IPS-20b (cell line): ENCODE results near the gene P2RX2.

Experiments used
- H3K27ac ChIP-seq: one replicate; pipeline ENCODE4 v1.5.1; 2013; ENCODE audit warnings: low read length
- H3K27me3 ChIP-seq: 2 replicates; pipeline ENCODE4 v1.6.1; 2013; ENCODE audit warnings: mild to moderate bottlenecking, low read length, inconsistent platforms; ENCODE audit not compliant: insufficient read depth
- H3K36me3 ChIP-seq: 2 replicates; pipeline ENCODE4 v1.6.1; 2013; ENCODE audit warnings: low read depth, mild to moderate bottlenecking, inconsistent platforms, low read length, moderate library complexity; ENCODE audit not compliant: insufficient read depth
- H3K4me1 ChIP-seq: 2 replicates; pipeline ENCODE4 v1.6.1; 2013; ENCODE audit warnings: mild to moderate bottlenecking, control low read depth, inconsistent platforms, low read length, moderate library complexity; ENCODE audit not compliant: insufficient read depth
- H3K4me3 ChIP-seq: 2 replicates; pipeline ENCODE4 v1.5.1; 2013; ENCODE audit warnings: mild to moderate bottlenecking, low read length, inconsistent platforms
- H3K9ac ChIP-seq: 2 replicates; pipeline ENCODE4 v1.6.1; 2013; ENCODE audit warnings: low read depth, mild to moderate bottlenecking, inconsistent platforms, low read length, moderate library complexity
- H3K9me3 ChIP-seq: 2 replicates; pipeline ENCODE4 v1.6.1; 2013; ENCODE audit warnings: mild to moderate bottlenecking, low read depth, low read length, inconsistent platforms; ENCODE audit not compliant: insufficient read depth

P2RX2 gene

DNA sequence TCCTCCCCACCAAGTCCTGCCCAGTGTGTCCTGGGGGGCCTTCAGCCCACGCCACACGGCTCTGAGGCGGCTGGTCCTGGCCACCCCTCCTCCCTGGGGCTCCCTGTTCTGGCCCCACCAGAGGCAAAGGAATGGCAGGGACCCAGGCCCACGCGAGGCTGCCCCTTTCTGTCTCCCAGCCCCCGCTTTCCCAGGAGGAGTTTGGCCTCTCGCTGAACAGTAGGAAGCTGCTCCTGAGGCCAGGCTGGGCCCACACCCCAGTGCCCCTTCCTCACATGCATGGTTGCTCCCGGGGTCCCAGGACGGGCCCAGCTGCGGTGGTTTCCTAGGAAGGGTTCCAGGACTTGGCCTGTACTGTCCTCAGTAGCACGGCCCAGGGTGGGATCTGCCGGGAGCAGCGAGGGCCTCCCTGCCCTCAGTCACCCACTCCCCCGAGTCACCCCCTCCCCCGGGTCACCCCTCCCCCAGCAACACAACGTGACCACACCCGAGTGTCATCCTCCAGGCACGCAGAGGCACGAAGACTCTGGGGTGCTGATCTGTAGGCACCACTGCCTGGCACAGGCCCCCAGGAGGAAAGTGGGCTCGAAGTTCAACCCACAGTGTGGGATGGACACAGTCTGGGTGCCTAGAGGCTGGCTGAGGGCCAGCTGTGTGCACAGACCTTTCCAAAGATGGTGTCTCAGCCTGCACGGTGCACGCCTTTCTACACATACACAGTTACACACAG is 41.2 kb upstream of the P2RX2 start:
- Histone ChIP-seq H3K9ac (no peak overlapping the region), H3K9me3 (no peaks in the 10 kb centered on the region), H3K27me3 (peaks cover 29% of the 10 kb centered on the region), H3K4me3 (no peak overlapping the region), H3K36me3 (peaks cover 28% of the 10 kb centered on the region; the same call in 1 of the 2 replicates), H3K4me1 (no peaks in the 10 kb centered on the region), H3K27ac (no peak overlapping the region)

DNA sequence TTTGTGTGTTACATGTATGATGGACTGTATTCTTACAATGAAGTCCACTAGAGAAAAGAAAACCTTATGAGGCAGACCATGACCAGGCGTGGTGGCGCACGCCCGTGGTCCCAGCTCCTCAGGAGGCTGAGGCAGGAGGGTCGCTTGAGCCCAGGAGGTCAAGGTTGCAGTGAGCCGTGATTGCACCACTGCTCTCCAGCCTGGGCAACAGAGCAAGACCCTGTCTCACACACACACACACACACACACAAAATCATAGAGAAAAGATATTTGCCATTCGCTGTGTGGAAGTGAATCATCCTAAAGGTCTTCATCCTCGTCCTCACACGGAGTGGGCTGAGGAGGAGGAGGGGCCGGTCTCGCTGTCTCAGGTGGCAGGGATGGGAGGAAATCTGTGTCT is 40.5 kb upstream of the P2RX2 start:
- Histone ChIP-seq H3K4me3 (no peak overlapping the region), H3K9ac (no peak overlapping the region), H3K36me3 (peaks cover 28% of the 10 kb centered on the region; the same call in 1 of the 2 replicates), H3K27ac (no peak overlapping the region), H3K4me1 (no peaks in the 10 kb centered on the region), H3K9me3 (no peaks in the 10 kb centered on the region), H3K27me3 (peaks cover 37% of the 10 kb centered on the region)

DNA sequence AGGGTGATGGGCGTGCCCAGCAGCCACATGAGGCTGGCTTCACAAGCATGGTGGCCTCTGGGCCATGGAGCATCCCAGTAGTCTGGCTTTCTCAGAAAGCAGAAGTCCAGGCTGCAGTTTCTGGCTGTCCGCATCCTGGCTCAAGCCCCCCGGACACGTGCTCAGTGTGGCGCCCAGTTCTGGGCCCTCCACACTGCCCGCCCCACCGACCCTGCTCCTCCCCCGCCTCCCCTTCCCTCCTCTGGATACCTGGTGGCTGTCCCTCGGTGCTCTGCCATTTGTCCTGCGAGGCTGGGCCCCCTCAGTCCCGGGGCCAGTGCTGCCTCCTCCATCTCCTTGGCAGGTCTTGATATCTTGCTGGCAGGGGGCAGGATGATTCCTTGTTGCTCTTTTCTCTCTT is 39.8 kb upstream of the P2RX2 start:
- H3K4me3 ChIP-seq: no peak overlapping the region
- H3K27ac ChIP-seq: no peak overlapping the region
- H3K4me1 ChIP-seq: peaks cover under 1% of the 10 kb centered on the region; the same call in 1 of the 2 replicates
- H3K36me3 ChIP-seq: peaks cover 28% of the 10 kb centered on the region; the same call in 1 of the 2 replicates
- peaks cover 41% of the 10 kb centered on the region for H3K27me3 ChIP-seq
- no peak overlapping the region for H3K9ac ChIP-seq
- no peaks in the 10 kb centered on the region for H3K9me3 ChIP-seq

GRCh38 chr12:132579744-132580143 is 38.8 kb upstream of the P2RX2 start:
- Histone ChIP-seq H3K4me3 (no peak overlapping the region), H3K9ac (no peak overlapping the region), H3K36me3 (peaks cover 22% of the 10 kb centered on the region; the same call in 1 of the 2 replicates), H3K27ac (no peak overlapping the region), H3K27me3 (peaks cover 50% of the 10 kb centered on the region), H3K9me3 (no peaks in the 10 kb centered on the region), H3K4me1 (peaks cover 4% of the 10 kb centered on the region; the same call in 1 of the 2 replicates)

DNA sequence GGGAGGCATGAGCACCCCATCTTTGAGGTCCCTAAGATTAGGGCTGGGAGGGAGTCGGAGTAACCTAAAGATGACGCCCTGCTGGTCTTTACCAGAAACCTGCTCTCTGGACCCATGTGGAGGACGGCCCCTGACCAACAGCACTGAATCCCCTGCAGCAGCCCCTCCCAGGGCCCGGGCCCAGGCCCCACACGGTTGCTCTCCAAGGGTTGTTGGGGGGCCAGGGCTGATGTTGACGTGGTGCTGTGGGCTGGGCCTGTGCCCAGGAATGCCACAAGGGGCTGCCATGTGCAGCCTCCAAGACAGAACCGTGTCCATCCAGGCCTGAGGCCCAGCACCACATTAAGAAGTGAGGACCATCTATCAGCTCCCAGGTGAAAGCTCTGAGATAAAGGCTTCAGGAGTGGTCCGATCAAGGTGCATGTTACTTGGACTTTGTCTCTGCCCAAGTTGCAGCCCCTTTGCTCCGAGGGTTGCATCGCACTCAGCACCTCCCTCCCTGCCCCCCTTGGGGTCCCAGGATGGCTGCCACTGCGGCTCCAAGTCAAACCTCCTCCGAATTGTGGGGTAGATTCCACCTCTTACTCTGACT is 37.8 kb upstream of the P2RX2 start:
- Histone ChIP-seq H3K27ac (no peak overlapping the region), H3K9me3 (no peaks in the 10 kb centered on the region), H3K36me3 (peaks cover 13% of the 10 kb centered on the region; the same call in 1 of the 2 replicates), H3K4me1 (peaks cover 4% of the 10 kb centered on the region; the same call in 1 of the 2 replicates), H3K9ac (no peak overlapping the region), H3K4me3 (no peak overlapping the region), H3K27me3 (peaks cover 61% of the 10 kb centered on the region)

- H3K27me3 ChIP-seq: peaks cover 68% of the 10 kb centered on the region
- peaks cover 12% of the 10 kb centered on the region; the same call in 1 of the 2 replicates for H3K36me3 ChIP-seq
- peaks cover 4% of the 10 kb centered on the region; the same call in 1 of the 2 replicates for H3K4me1 ChIP-seq
- no peak overlapping the region for H3K27ac ChIP-seq
- H3K9ac ChIP-seq: no peak overlapping the region
- no peaks in the 10 kb centered on the region for H3K9me3 ChIP-seq
- peak overlapping the region; percentile 52; the same call in 1 of the 2 replicates for H3K4me3 ChIP-seq
These were observed 37.1 kb upstream of the P2RX2 start for GRCh38 chr12:132581348-132582057.

DNA sequence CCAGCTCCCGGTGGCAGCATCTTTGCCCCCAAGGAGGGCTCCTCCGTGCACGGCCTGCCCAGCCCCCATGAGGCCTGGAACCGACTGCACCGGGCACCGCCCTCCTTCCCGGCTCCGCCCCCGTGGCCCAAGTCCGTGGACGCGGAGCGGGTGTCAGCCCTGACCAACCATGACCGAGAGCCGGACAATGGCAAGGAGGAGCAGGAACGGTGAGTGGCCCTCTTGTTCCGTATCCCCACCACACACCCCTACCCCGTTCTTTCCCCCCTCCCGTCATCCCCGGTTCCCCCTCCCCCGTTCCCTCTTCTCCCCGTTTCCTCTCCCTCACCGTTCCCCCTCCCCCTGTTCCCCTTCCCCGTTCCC is 36.5 kb upstream of the P2RX2 start:
- Histone ChIP-seq H3K4me3 (peak overlapping the region; percentile 52; the same call in 1 of the 2 replicates), H3K9ac (no peak overlapping the region), H3K27ac (no peak overlapping the region), H3K9me3 (no peaks in the 10 kb centered on the region), H3K36me3 (peaks cover 9% of the 10 kb centered on the region; the same call in 1 of the 2 replicates), H3K4me1 (peaks cover 4% of the 10 kb centered on the region; the same call in 1 of the 2 replicates), H3K27me3 (peaks cover 73% of the 10 kb centered on the region)

DNA sequence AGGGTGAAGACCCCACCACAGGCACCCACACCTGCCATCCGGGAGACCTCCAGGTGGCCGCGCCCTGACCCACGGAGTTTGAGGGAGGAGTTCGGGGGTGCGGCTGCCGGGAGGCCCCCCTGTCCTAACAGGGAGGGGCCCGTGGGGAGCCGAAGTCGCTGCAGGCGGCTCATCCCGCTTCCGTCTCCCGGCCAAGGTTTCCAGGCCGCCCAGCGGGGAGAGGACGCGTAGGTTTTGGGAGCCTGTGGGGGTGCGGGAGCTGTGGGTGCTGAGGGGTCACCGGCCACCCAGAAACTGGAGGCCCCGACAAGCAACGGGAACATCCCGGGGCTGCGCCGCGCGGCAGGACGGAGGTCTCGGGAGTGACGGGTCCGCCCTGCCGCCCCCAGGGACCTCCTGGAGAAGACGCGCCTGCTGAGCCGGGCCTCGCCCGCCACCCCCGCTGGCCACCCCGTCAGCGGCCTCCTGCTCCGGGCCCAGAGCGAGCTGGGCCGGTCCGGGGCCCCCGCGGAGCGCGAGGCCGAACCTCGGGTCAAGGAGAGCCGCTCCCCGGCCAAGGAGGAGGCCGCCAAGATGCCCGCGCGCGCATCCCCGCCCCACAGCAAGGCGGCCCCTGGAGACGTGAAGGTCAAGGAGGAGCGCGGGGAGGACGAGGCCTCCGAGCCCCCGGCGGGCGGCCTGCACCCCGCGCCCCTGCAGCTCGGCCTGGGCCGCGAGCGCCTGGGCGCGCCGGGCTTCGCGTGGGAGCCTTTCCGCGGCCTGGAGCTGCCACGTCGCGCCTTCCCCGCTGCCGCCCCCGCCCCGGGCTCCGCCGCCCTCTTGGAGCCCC is 35.8 kb upstream of the P2RX2 start:
- peak overlapping the region; percentile 47; the same call in 1 of the 2 replicates for H3K4me3 ChIP-seq
- H3K27ac ChIP-seq: no peak overlapping the region
- no peak overlapping the region for H3K9ac ChIP-seq
- no peaks in the 10 kb centered on the region for H3K9me3 ChIP-seq
- H3K4me1 ChIP-seq: peaks cover 4% of the 10 kb centered on the region; the same call in 1 of the 2 replicates
- H3K27me3 ChIP-seq: peaks cover 81% of the 10 kb centered on the region
- peaks cover 2% of the 10 kb centered on the region; the same call in 1 of the 2 replicates for H3K36me3 ChIP-seq

DNA sequence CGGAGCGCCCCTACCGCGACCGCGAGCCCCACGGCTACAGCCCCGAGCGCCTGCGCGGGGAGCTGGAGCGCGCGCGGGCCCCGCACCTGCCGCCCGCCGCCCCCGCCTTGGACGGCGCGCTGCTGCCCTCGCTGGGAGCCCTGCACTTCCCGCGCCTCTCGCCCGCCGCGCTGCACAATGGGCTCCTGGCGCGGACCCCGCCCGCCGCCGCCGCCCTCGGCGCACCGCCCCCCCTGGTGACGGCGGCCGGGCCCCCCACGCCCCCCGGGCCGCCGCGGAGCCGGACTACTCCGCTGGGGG is 35.2 kb upstream of the P2RX2 start:
- H3K9ac ChIP-seq: no peak overlapping the region
- no peak overlapping the region for H3K27ac ChIP-seq
- peaks cover 87% of the 10 kb centered on the region for H3K27me3 ChIP-seq
- H3K9me3 ChIP-seq: no peaks in the 10 kb centered on the region
- H3K4me1 ChIP-seq: peaks cover 4% of the 10 kb centered on the region; the same call in 1 of the 2 replicates
- no peaks in the 10 kb centered on the region for H3K36me3 ChIP-seq
- peak overlapping the region; percentile 59; the same call in 1 of the 2 replicates for H3K4me3 ChIP-seq

GRCh38 chr12:132583736-132584135 is 34.8 kb upstream of the P2RX2 start:
- Histone ChIP-seq H3K36me3 (no peaks in the 10 kb centered on the region), H3K9ac (no peak overlapping the region), H3K4me1 (peaks cover 4% of the 10 kb centered on the region; the same call in 1 of the 2 replicates), H3K27me3 (peaks cover 90% of the 10 kb centered on the region), H3K9me3 (no peaks in the 10 kb centered on the region), H3K27ac (no peak overlapping the region), H3K4me3 (peak overlapping the region; percentile 59)

- peaks cover 93% of the 10 kb centered on the region for H3K27me3 ChIP-seq
- H3K9ac ChIP-seq: no peak overlapping the region
- H3K36me3 ChIP-seq: no peaks in the 10 kb centered on the region
- no peak overlapping the region for H3K27ac ChIP-seq
- H3K9me3 ChIP-seq: no peaks in the 10 kb centered on the region
- no peak overlapping the region for H3K4me3 ChIP-seq
- peaks cover 4% of the 10 kb centered on the region; the same call in 1 of the 2 replicates for H3K4me1 ChIP-seq
These were observed 34.1 kb upstream of the P2RX2 start for GRCh38 chr12:132584429-132584828.
